Lower leg skin (tissue), 3 donors: ENCODE measurements around the gene FOXO6.

Source experiments
- CTCF ChIP-seq, 3 donors: fragments of 450-650 bp; IDR thresholded peaks; one replicate each; pipeline ENCODE4 v1.5.1; 2016; ENCODE audit warnings: antibody characterized with exemption in 3 of 3, mild to moderate bottlenecking in 3 of 3, moderate library complexity in 2 of 3
- POLR2A ChIP-seq, 2 donors: fragments of 450-650 bp; IDR thresholded peaks; one replicate each; pipeline ENCODE4 v1.6.1; 2016 to 2017; ENCODE audit warnings: antibody characterized with exemption in 2 of 2, mild to moderate bottlenecking in 1 of 2, moderate library complexity in 1 of 2

DNA sequence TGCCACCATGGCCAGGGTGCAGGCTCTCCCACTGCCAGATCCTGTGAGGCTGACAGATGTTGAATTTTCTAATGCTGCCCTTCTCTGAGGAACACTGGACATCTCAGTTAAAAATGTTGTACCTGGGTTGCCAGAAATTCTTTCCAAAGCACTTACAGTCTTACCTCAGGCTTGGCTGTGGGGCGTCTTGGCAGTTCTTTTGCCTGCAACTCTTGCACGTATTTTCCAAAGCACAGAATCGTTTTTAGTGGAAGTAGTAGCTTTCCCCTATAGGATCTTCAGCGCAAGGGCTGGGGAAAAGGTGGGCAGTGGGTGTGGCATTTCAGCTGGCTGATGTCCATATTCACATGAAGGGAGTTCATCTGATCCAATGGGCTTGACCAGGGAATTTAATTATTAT is 69.3 kb downstream of the FOXO6 start:
- no peak for TF ChIP-seq CTCF (IDR thresholded peaks at IDR 0.05)
- TF ChIP-seq POLR2A (IDR thresholded peaks at IDR 0.05): no peak
